IMR-90 (cell line): ENCODE measurements around the gene PARD3. TPM values are rescaled to one million over a fixed set of nuclear protein-coding genes. Genes with fewer than 3 reads are reported as not detected.

Experiments used
- ATAC-seq: fragments of 200-7000 bp; cut with Tn5 transposase; 2 replicates; pipeline ENCODE4 v1.9.1; 2020; ENCODE audit warnings: low read depth, mild to moderate bottlenecking, moderate library complexity
- BruUV-seq: library from RNA; stranded (reverse); fragments of 400-500 nt; replicated peaks from 2 replicates; lab custom pipeline; 2021; lab: Mats Ljungman, UMichigan
- CTCF ChIA-PET: fragments of 300-600 bp; formaldehyde crosslinking; extraction: SDS; loops from one replicate; lab custom pipeline; 2021; ENCODE audit warnings: antibody characterized with exemption; lab: Yijun Ruan, JAX
- POLR2A ChIA-PET: fragments of 300-600 bp; sonication (Branson Sonifier 250); formaldehyde crosslinking; loops from one replicate; lab custom pipeline; 2022; ENCODE audit warnings: antibody characterized with exemption; ENCODE audit not compliant: unreplicated experiment; lab: Charles Lee
- DNase-seq: peaks from one replicate; pipeline ENCODE4 v3.0.0; 2013
- H2AFZ ChIP-seq: replicated peaks from 2 replicates; pipeline ENCODE3; 2013; ENCODE audit warnings: low read length, mild to moderate bottlenecking; ENCODE audit not compliant: poor library complexity
- H2AK5ac ChIP-seq: 2 replicates; pipeline ENCODE4 v1.6.1; 2013; ENCODE audit warnings: low read depth, low read length, inconsistent platforms
- H2AK9ac ChIP-seq: replicated peaks from 2 replicates; pipeline ENCODE3; 2013; ENCODE audit warnings: mild to moderate bottlenecking, low read depth, low read length, moderate library complexity; ENCODE audit not compliant: poor library complexity
- H2BK120ac ChIP-seq: 2 replicates; pipeline ENCODE4 v1.6.1; 2013; ENCODE audit warnings: low read depth, low read length, inconsistent platforms
- H2BK15ac ChIP-seq: 3 replicates; pipeline ENCODE4 v1.6.1; 2013; ENCODE audit warnings: low read depth, low read length, inconsistent platforms
- H2BK20ac ChIP-seq: 2 replicates; pipeline ENCODE4 v1.6.1; 2013; ENCODE audit warnings: low read depth, mild to moderate bottlenecking, inconsistent platforms, low read length, moderate library complexity
- H2BK5ac ChIP-seq: 2 replicates; pipeline ENCODE4 v1.6.1; 2013; ENCODE audit warnings: mild to moderate bottlenecking, low read depth, low read length, inconsistent platforms; ENCODE audit not compliant: poor library complexity, severe bottlenecking
- H3K14ac ChIP-seq: replicated peaks from 2 replicates; pipeline ENCODE4 v1.6.1; 2013; ENCODE audit warnings: low read depth, low read length, inconsistent platforms
- H3K18ac ChIP-seq: 2 replicates; pipeline ENCODE4 v1.6.1; 2013; ENCODE audit warnings: low read depth, low read length, control low read depth
- H3K23ac ChIP-seq: 2 replicates; pipeline ENCODE4 v1.6.1; 2013; ENCODE audit warnings: low read depth, low read length, inconsistent platforms
- H3K27ac ChIP-seq: 2 replicates; pipeline ENCODE4 v1.5.1; 2013; ENCODE audit warnings: mild to moderate bottlenecking, control low read depth, low read length; ENCODE audit not compliant: insufficient read depth
- H3K27me3 ChIP-seq: 2 replicates; pipeline ENCODE4 v1.6.1; 2013; ENCODE audit warnings: low read length; ENCODE audit not compliant: control insufficient read depth, insufficient read depth
- H3K36me3 ChIP-seq: 2 replicates; pipeline ENCODE4 v1.6.1; 2013; ENCODE audit warnings: low read length, mixed read lengths; ENCODE audit not compliant: control insufficient read depth, insufficient read depth
- H3K4ac ChIP-seq: 2 replicates; pipeline ENCODE4 v1.6.1; 2013; ENCODE audit warnings: low read depth, low read length, inconsistent platforms
- H3K4me1 ChIP-seq: 2 replicates; pipeline ENCODE4 v1.6.1; 2013; ENCODE audit warnings: low read length, mixed read lengths; ENCODE audit not compliant: control insufficient read depth, insufficient read depth
- H3K4me2 ChIP-seq: 2 replicates; pipeline ENCODE4 v1.6.1; 2013; ENCODE audit warnings: low read depth, mild to moderate bottlenecking, control low read depth, low read length, moderate library complexity
- H3K4me3 ChIP-seq: 2 replicates; pipeline ENCODE4 v1.5.1; 2013; ENCODE audit warnings: low read depth, mild to moderate bottlenecking, control low read depth, low read length, moderate library complexity; ENCODE audit not compliant: insufficient read depth
- H3K56ac ChIP-seq: 2 replicates; pipeline ENCODE4 v1.6.1; 2013; ENCODE audit warnings: low read length, inconsistent platforms; ENCODE audit not compliant: insufficient read depth; ENCODE audit errors: extremely low read depth
- H3K79me1 ChIP-seq, 2 experiments: 2 replicates each; pipeline ENCODE4 v1.6.1; 2013; ENCODE audit warnings: low read length in 2 of 2, inconsistent platforms in 1 of 2, low read depth in 1 of 2
- H3K9ac ChIP-seq: 2 replicates; pipeline ENCODE4 v1.6.1; 2013; ENCODE audit warnings: low read depth, low read length, control low read depth
- H3K9me1 ChIP-seq: 2 replicates; pipeline ENCODE4 v1.6.1; 2013; ENCODE audit warnings: low read length, inconsistent platforms; ENCODE audit not compliant: insufficient read depth
- H3K9me3 ChIP-seq: 2 replicates; pipeline ENCODE4 v1.6.1; 2013; ENCODE audit warnings: low read length; ENCODE audit not compliant: control insufficient read depth, insufficient read depth
- H4K20me1 ChIP-seq: 2 replicates; pipeline ENCODE4 v1.6.1; 2013; ENCODE audit warnings: low read length, inconsistent platforms; ENCODE audit not compliant: insufficient read depth
- H4K5ac ChIP-seq: 2 replicates; pipeline ENCODE4 v1.6.1; 2013; ENCODE audit warnings: mild to moderate bottlenecking, low read depth, low read length, control low read depth
- H4K8ac ChIP-seq, 2 experiments: 2 replicates each; pipeline ENCODE4 v1.6.1; 2013; ENCODE audit warnings: low read depth in 2 of 2, low read length in 2 of 2, control low read depth in 1 of 2, inconsistent platforms in 1 of 2
- H4K91ac ChIP-seq: 2 replicates; pipeline ENCODE4 v1.6.1; 2013; ENCODE audit warnings: low read depth, low read length, inconsistent platforms; ENCODE audit not compliant: insufficient read depth
- BHLHE40 ChIP-seq: fragments of 150-350 bp; IDR thresholded peaks from 2 replicates; pipeline ENCODE4 v1.6.1; 2016; ENCODE audit warnings: mild to moderate bottlenecking, low read depth, low read length
- CEBPB ChIP-seq: IDR thresholded peaks from 2 replicates; pipeline ENCODE4 v1.6.1; 2012; ENCODE audit warnings: low read depth, low read length, improper control_type of control experiment
- CHD1 ChIP-seq: IDR thresholded peaks from 2 replicates; pipeline ENCODE4 v1.6.1; 2012; ENCODE audit warnings: low read depth, low read length, improper control_type of control experiment
- CTCF ChIP-seq: conservative IDR thresholded peaks from 2 replicates; pipeline ENCODE4 v1.5.1; 2012; ENCODE audit warnings: mild to moderate bottlenecking, low read depth, low read length, improper control_type of control experiment
- ELK1 ChIP-seq: fragments of 150-350 bp; IDR thresholded peaks from 2 replicates; pipeline ENCODE4 v1.6.1; 2016; ENCODE audit warnings: low read depth, mild to moderate bottlenecking, low read length, moderate library complexity, borderline replicate concordance
- FOS ChIP-seq: fragments of 150-350 bp; IDR thresholded peaks from 2 replicates; pipeline ENCODE4 v1.6.1; 2016; ENCODE audit warnings: low read depth, low read length
- MAZ ChIP-seq: IDR thresholded peaks from 2 replicates; pipeline ENCODE4 v1.6.1; 2012; ENCODE audit warnings: low read depth, mild to moderate bottlenecking, low read length, improper control_type of control experiment, moderate library complexity, borderline replicate concordance
- MXI1 ChIP-seq: IDR thresholded peaks from 2 replicates; pipeline ENCODE4 v1.6.1; 2012; ENCODE audit warnings: low read depth, mild to moderate bottlenecking, low read length, moderate library complexity, borderline replicate concordance
- POLR2A ChIP-seq: IDR thresholded peaks from 2 replicates; pipeline ENCODE4 v1.6.1; 2012; ENCODE audit warnings: mild to moderate bottlenecking, low read depth, low read length
- RCOR1 ChIP-seq: IDR thresholded peaks from 2 replicates; pipeline ENCODE4 v1.6.1; 2012; ENCODE audit warnings: mild to moderate bottlenecking, low read length, improper control_type of control experiment; ENCODE audit not compliant: insufficient replicate concordance
- SMC3 ChIP-seq: fragments of 150-350 bp; IDR thresholded peaks from 2 replicates; pipeline ENCODE4 v1.6.1; 2016; ENCODE audit warnings: low read depth, mild to moderate bottlenecking, antibody characterized with exemption, low read length, moderate library complexity
- USF2 ChIP-seq: fragments of 150-350 bp; IDR thresholded peaks from 2 replicates; pipeline ENCODE4 v1.6.1; 2017; ENCODE audit warnings: mild to moderate bottlenecking, antibody characterized with exemption, low read length, low read depth
- WGBS, 2 experiments: methylation state at CpG; one replicate each; pipeline versions ENCODE4 v1.1.5 to v1.1.7; 2013; ENCODE audit warnings: missing lambda C conversion rate in 2 of 2; ENCODE audit not compliant: insufficient read length in 1 of 2; ENCODE audit errors: extremely low coverage in 2 of 2; 5-methylcytosine and 5-hydroxymethylcytosine counted together
- dilution Hi-C: fragments of 300-500 bp; cut with HindIII; formaldehyde crosslinking; loops from one replicate; pipeline ENCODE4 v1.14.3; 2018; ENCODE audit warnings: low sequenced_read_pairs; ENCODE audit not compliant: unreplicated experiment
- in situ Hi-C: fragments of 300-500 bp; cut with MboI; formaldehyde crosslinking; loops from 3 replicates; pipeline ENCODE4 v1.14.3; 2019; ENCODE audit warnings: low sequenced_read_pairs, inconsistent platforms, mixed read lengths
- intact Hi-C: fragments of 100-400 bp; cut with micrococcal nuclease; formaldehyde crosslinking; loops from 2 replicates; pipeline ENCODE4 v1.10.0; 2022
- polyA plus RNA-seq, 3 experiments: library from polyadenylated mRNA; depleted of rRNA; stranded (reverse); fragments of >200 nt; gene quantifications; 2 replicates each; pipeline ENCODE4 v1.2.3, GENCODE V29; 2012; ENCODE audit warnings: low replicate concordance in 1 of 3
- total RNA-seq: library from RNA; depleted of rRNA; stranded (reverse); fragments of >200 nt; gene quantifications from 2 replicates; pipeline ENCODE4 v1.2.3, GENCODE V29; 2012

Gene PARD3
- total and polyA plus RNA-seq, 2 of the 4 experiments (the other 2 are of a cell fraction) = 14.6 to 37.5 TPM

GRCh38 chr10:34864149-34865067 lies 49.3 kb upstream of the PARD3 start (continued):
- TF ChIP-seq SMC3 = no peak
- no peak for TF ChIP-seq CHD1

GRCh38 chr10:34862892-34863291 lies 47.8 kb upstream of the PARD3 start:
- no peak overlapping the region for H4K91ac ChIP-seq
- H2AFZ ChIP-seq = no peak overlapping the region
- no peak overlapping the region for H2BK15ac ChIP-seq
- H3K4ac ChIP-seq = no peak overlapping the region
- intact Hi-C loops (no loop called here), in situ Hi-C loops (no loop called here), dilution Hi-C loops (no loop called here)
- no peak overlapping the region for H3K4me3 ChIP-seq
- CTCF ChIA-PET = interaction anchor here (0.7 kb wide), 1 partner anchor 37 kb away, joined by 3 read pairs; no protein-coding TSS in a partner anchor
- BruUV-seq = no TSS peak
- no CpG with 5 or more reads among the region's 3 CpGs for WGBS, 2 experiments
- no peak for DNase-seq
- peaks cover 1% of the 10 kb centered on the region; the same call in 1 of the 2 replicates for H3K4me1 ChIP-seq
- no peak overlapping the region for H3K4me2 ChIP-seq
- no peak overlapping the region for H3K56ac ChIP-seq
- H2BK5ac ChIP-seq = no peak overlapping the region
- no peaks in the 10 kb centered on the region for H3K36me3 ChIP-seq
- POLR2A ChIA-PET = no interaction called here
- H3K14ac ChIP-seq = no peak overlapping the region
- no peak overlapping the region for H3K9ac ChIP-seq
- no peak overlapping the region for H4K8ac ChIP-seq
- H3K79me1 ChIP-seq = no peaks in the 10 kb centered on the region
- H2BK120ac ChIP-seq = no peak overlapping the region
- H4K5ac ChIP-seq = no peak overlapping the region
- no peak overlapping the region for H2AK5ac ChIP-seq
- no peak for ATAC-seq
- H3K18ac ChIP-seq = no peak overlapping the region
- no peak overlapping the region for H2BK20ac ChIP-seq
- H3K23ac ChIP-seq = no peak overlapping the region
- no peaks in the 10 kb centered on the region for H3K9me1 ChIP-seq
- no peak overlapping the region for H3K27ac ChIP-seq
- no peaks in the 10 kb centered on the region for H3K9me3 ChIP-seq
- no peak overlapping the region for H2AK9ac ChIP-seq
- peaks cover 3% of the 10 kb centered on the region for H3K27me3 ChIP-seq
- H4K20me1 ChIP-seq = no peaks in the 10 kb centered on the region
- no peak for TF ChIP-seq MAZ
- no peak for TF ChIP-seq FOS
- TF ChIP-seq USF2 = no peak
- no peak for TF ChIP-seq POLR2A
- TF ChIP-seq CEBPB = no peak
- no peak for TF ChIP-seq CHD1
- no peak for TF ChIP-seq CTCF
- no peak for TF ChIP-seq RCOR1
- no peak for TF ChIP-seq ELK1
- TF ChIP-seq MXI1 = no peak
- no peak for TF ChIP-seq SMC3
- TF ChIP-seq BHLHE40 = no peak
